GM12801 (cell line): ENCODE results near the gene HLA-DOA.

Experiments used
- CTCF ChIP-seq: IDR thresholded peaks from one replicate; pipeline ENCODE4 v1.5.1; 2011; ENCODE audit warnings: control low read depth; ENCODE audit not compliant: insufficient read length; ENCODE audit errors: extremely low read depth

The HLA-DOA gene

DNA sequence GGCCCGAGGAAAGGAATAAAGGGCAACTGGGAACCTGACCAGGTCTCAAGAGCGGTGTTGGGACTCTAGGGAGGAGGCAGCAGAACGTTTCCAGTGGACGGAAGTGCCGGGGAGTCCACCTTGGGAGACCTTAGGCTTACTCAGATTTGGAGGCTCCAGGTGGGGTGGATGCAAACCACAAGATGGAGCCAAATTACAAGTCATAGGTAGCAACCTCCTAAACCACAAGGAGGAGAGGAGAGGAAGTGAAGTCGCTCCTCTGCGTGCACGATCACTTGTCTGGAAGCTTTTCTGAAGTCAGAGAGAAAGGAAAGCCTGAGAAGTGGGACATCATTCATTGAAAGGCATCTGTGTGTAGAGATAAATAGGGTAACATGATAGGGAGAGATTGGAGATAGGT lies 9.3 kb downstream of the HLA-DOA start:
- no peak for TF ChIP-seq CTCF

- TF ChIP-seq CTCF, result no peak
Measured at GRCh38 chr6:32995448-32995847, 13.9 kb downstream of the HLA-DOA start.

DNA sequence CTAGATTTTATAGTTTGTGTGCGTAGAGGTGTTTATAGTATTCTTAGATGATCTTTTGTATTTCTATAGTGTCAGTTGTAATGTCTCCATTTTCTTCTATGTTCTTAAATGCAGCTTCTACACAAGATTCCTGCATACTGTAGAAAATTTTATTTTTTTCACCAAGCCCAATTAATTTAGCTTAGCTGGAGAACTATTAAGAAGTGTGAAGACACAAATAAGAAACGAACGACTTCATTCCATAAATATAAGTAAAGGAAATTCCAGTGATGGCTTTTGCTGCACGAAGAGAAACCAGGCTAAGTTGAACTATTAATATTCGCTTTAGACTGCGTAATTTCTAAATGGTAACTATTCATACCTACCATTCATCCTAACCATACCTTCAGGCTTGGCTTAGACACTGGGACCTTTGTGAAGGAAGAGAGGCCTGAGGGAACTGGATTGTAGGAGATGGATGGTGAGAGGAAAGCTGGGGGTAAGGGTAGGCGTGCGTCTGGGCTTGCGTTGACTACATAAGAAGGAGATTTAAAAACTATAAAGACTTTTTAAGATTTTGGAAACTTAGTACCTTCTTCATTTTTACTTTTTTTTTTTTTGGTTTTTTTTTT lies 15.9 kb downstream of the HLA-DOA start:
- TF ChIP-seq CTCF, result no peak

DNA sequence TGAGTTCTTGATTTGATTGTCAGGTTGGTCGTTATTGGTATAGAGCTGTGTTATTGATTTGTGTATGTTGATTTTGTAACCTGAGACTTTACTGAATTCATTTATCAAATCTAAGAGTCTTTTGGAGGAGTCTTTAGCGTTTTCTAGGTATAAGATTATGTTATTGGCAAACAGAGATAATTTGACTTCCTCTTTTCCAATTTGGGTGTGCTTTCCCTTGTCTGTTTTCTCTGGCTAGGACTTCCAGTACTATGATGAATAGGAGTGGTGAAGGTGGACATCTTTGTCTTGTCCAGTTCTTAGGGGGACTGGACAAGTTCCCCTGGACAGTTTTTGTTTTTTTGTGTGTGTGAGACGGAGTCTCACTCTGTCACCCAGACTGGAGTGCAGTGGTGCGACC lies 17.4 kb downstream of the HLA-DOA start:
- no peak for TF ChIP-seq CTCF

- no peak for TF ChIP-seq CTCF
Measured at GRCh38 chr6:32989368-32989767, 20.0 kb downstream of the HLA-DOA start.

DNA sequence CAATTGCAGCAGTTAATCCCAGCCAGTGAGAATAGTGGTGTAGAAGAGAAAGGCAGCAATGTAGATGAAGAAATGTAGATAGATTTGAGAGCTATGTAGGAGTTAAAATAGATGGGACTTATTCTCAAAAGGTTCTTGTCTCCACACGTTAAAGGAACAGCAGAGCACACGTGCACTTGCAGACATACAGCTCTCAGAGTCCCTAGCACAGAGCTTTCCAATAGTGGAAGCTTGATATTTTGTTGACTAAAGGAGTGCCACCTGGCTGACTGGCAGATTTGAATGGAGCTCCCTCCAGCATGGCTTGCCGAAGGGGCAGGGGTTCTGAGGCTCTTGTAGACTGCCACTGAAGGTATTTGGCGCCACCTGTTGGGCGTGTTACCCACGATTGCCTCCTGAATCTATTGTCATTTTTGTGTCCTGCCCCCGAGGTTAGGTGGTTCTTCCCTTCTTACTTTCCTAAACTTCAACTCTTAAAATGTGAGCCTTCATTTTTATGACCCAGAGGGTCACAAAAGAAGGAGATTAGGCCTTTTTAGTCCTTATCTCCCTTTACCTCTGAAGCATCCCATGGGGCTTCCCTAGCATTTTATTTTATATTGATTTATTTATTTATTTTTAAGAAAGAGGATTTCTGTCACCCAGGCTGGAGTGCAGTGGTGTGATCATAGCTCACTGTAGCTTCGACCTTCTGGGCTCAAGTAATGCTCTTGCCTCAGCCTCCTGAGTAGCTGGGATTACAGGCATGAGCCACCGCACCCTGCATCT lies 24.6 kb downstream of the HLA-DOA start:
- no peak for TF ChIP-seq CTCF

DNA sequence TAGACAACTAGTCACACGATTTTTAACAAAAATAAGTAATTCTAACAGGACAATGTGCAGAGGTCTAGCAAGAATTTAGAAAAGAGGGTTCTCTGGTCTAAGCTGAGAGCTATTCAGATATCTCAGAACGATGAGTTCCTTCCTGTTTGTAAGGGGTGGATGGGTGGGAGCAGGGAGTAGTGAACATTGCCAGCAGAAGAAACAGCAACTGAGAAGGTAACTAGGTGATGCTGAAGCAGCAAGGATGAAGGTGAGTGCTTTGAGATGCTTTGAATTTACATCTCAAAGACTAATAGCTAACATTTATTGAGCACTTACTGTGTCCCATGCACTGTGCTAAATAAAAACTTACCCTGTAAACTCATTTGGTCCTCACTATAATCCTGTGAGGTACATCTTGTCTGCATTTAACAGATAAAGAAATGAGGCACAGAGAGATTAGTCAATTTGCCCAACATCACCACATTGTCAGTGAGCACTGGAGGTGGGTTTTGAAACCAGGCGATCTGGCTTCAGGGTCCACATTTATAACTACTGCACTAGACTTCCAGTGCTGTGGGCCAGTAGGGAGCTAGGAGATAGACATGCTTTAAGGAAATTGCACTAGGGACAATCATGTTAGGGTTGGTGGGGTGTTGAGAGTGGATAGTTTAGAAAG lies 25.3 kb downstream of the HLA-DOA start:
- no peak for TF ChIP-seq CTCF
